ENCODE data around the gene TMCO4. TPM values are rescaled to one million over a fixed set of nuclear protein-coding genes. Genes with fewer than 3 reads are reported as not detected.

The TMCO4 gene
- total and polyA plus RNA-seq, 2 donors (not counting 1 experiment from before 2014, with no cell fraction given): 21.7 to 31.3 TPM

DNA sequence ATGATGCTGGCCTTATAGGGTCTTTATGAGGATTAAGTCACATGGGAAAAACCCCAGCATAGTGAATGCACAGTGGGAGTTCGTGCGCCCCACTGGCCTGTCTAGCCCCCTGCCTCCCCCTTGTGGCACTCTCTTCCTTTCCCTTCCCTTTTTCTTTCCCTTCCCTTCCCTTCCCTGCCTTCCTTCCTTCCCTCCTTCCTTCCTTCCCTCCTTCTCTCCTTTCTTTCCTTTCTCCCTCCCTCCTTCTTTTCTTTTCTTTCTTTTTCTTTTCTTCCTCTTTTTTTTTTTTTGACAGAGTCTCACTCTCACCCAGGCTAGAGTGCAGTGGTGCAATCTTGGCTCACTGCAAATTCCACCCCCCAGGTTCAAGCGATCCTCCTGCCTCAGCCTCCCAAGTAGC, 96.4 kb downstream of the TMCO4 start:
- H3K9me3 Mint-ChIP-seq (ENCODE audit: insufficient read depth): no peaks in the 10 kb centered on the region
- ATAC-seq (ENCODE audit: low read depth) (no peak), DNase-seq (no peak)
- TF ChIP-seq, protein P1, sequence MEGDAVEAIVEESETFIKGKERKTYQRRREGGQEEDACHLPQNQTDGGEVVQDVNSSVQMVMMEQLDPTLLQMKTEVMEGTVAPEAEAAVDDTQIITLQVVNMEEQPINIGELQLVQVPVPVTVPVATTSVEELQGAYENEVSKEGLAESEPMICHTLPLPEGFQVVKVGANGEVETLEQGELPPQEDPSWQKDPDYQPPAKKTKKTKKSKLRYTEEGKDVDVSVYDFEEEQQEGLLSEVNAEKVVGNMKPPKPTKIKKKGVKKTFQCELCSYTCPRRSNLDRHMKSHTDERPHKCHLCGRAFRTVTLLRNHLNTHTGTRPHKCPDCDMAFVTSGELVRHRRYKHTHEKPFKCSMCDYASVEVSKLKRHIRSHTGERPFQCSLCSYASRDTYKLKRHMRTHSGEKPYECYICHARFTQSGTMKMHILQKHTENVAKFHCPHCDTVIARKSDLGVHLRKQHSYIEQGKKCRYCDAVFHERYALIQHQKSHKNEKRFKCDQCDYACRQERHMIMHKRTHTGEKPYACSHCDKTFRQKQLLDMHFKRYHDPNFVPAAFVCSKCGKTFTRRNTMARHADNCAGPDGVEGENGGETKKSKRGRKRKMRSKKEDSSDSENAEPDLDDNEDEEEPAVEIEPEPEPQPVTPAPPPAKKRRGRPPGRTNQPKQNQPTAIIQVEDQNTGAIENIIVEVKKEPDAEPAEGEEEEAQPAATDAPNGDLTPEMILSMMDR (IDR thresholded peaks at IDR 0.05): no peak
- no peak for TF ChIP-seq EZH2 (IDR thresholded peaks at IDR 0.05; ENCODE audit: borderline replicate concordance, insufficient read depth, low read depth, low read length, poor library complexity, severe bottlenecking)
- 91% methylated on average over 2 of the region's 3 CpGs for WGBS (ENCODE audit: insufficient coverage)
- Histone ChIP-seq H3K4me2 (replicated peaks; ENCODE audit: low read depth, low read length, poor library complexity, severe bottlenecking) (no peak overlapping the region), H3K9me3 (ENCODE audit: control extremely low read depth in 1 of 3, control insufficient read depth in 2 of 3, insufficient read depth in 1 of 3, low read length in 2 of 3) (no peaks in the 10 kb centered on the region), H3K4me1 (ENCODE audit: control insufficient read depth in 2 of 2, insufficient read depth in 2 of 2, low read length in 2 of 2) (peaks cover 0 to 3% of the 10 kb centered on the region in 2 donors), H3K4me3 (ENCODE audit: control extremely low read depth in 1 of 5, extremely low read depth in 1 of 5, insufficient read depth in 1 of 5, low read depth in 2 of 5, low read length in 4 of 5) (no peak overlapping the region), H3K27ac (ENCODE audit: low read length in 2 of 2) (no peak overlapping the region), H2AFZ (ENCODE audit: insufficient read depth, low read depth, low read length, poor library complexity, severe bottlenecking) (no peak overlapping the region), H3K27me3 (replicated peaks in 1 of 4; ENCODE audit: control extremely low read depth in 1 of 4, control insufficient read depth in 3 of 4, insufficient read depth in 4 of 4, low read length in 3 of 4) (no peaks in the 10 kb centered on the region), H3K36me3 (replicated peaks in 1 of 2; ENCODE audit: control extremely low read depth in 1 of 2, control insufficient read depth in 1 of 2, extremely low read depth in 1 of 2, insufficient read depth in 2 of 2, low read length in 1 of 2) (peaks cover 0 to 8% of the 10 kb centered on the region in 2 experiments), H3K9ac (ENCODE audit: low read length) (no peak overlapping the region), H3K79me2 (ENCODE audit: control insufficient read depth, insufficient read depth, low read length) (no peaks in the 10 kb centered on the region), H4K20me1 (ENCODE audit: control insufficient read depth, insufficient read depth, low read length, poor library complexity, severe bottlenecking) (no peaks in the 10 kb centered on the region)
- H3K27me3 Mint-ChIP-seq: no peaks in the 10 kb centered on the region
- H3K27ac Mint-ChIP-seq: no peak overlapping the region
- intact Hi-C loops (cut with micrococcal nuclease): no loop called here
- H3K4me3 Mint-ChIP-seq: no peak overlapping the region
- POLR2A ChIA-PET: no interaction called here
- CTCF ChIA-PET: interaction anchor here (1.0 to 3.9 kb wide), 5 partner anchors 8 to 42 kb away, joined by 3 to 49 read pairs (median 6); no protein-coding TSS in a partner anchor
- H3K4me1 Mint-ChIP-seq: peaks cover 7% of the 10 kb centered on the region

DNA sequence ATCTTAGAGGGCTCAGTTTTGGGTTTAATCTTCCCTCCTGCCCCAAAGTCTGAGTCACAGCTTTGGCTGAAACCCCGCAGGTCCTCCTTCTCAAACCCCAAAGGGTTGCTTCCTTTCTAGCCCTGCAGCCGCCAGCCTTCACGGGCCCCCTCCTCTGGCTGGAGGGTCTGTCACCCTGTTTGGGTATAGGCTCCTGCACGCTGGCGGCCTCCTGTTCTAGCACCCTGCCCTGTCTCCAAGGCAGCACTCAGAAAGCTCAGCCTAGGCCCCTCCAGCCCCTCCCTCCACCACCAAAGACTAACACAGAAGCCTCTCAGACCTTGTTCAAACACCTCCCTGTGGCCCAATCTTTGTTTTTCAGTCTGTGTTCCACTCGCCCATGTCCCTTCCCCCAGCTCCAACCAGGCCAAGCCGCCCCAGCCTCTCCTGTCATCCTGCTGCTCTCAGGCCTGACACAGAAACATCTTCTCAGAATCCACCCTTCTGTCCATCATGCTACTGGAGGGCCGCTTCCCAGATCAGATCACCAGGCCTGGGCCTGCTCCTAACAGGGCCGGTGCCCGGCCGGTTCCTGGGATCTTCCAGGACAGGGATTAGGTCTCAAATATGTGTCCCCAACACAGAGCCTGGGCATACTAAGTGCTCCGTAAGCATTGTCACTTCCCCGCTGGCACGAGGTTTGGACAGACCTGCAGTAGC, 99.5 kb downstream of the TMCO4 start:
- 93% methylated on average over 14 of the region's 14 CpGs for WGBS (ENCODE audit: insufficient coverage)
- Histone ChIP-seq H3K9ac (ENCODE audit: low read length) (no peak overlapping the region), H3K79me2 (ENCODE audit: control insufficient read depth, insufficient read depth, low read length) (no peaks in the 10 kb centered on the region), H3K4me2 (replicated peaks; ENCODE audit: low read depth, low read length, poor library complexity, severe bottlenecking) (no peak overlapping the region), H4K20me1 (ENCODE audit: control insufficient read depth, insufficient read depth, low read length, poor library complexity, severe bottlenecking) (no peaks in the 10 kb centered on the region), H3K9me3 (ENCODE audit: control extremely low read depth in 1 of 3, control insufficient read depth in 2 of 3, insufficient read depth in 1 of 3, low read length in 2 of 3) (no peaks in the 10 kb centered on the region), H3K4me1 (ENCODE audit: control insufficient read depth in 2 of 2, insufficient read depth in 2 of 2, low read length in 2 of 2) (peaks cover 0 to 6% of the 10 kb centered on the region in 2 donors), H3K36me3 (replicated peaks in 1 of 2; ENCODE audit: control extremely low read depth in 1 of 2, control insufficient read depth in 1 of 2, extremely low read depth in 1 of 2, insufficient read depth in 2 of 2, low read length in 1 of 2) (peaks cover 0 to 15% of the 10 kb centered on the region in 2 experiments), H2AFZ (ENCODE audit: insufficient read depth, low read depth, low read length, poor library complexity, severe bottlenecking) (no peak overlapping the region), H3K27me3 (replicated peaks in 1 of 4; ENCODE audit: control extremely low read depth in 1 of 4, control insufficient read depth in 3 of 4, insufficient read depth in 4 of 4, low read length in 3 of 4) (no peaks in the 10 kb centered on the region), H3K4me3 (ENCODE audit: control extremely low read depth in 1 of 5, extremely low read depth in 1 of 5, insufficient read depth in 1 of 5, low read depth in 2 of 5, low read length in 4 of 5) (no peak overlapping the region), H3K27ac (ENCODE audit: low read length in 2 of 2) (no peak overlapping the region)
- Mint-ChIP-seq H3K4me1 (peaks cover 12% of the 10 kb centered on the region), H3K27me3 (no peaks in the 10 kb centered on the region), H3K9me3 (ENCODE audit: insufficient read depth) (no peaks in the 10 kb centered on the region), H3K27ac (no peak overlapping the region), H3K4me3 (no peak overlapping the region)
- intact Hi-C loops (cut with micrococcal nuclease): no loop called here
- ChIA-PET POLR2A (no interaction called here), CTCF (interaction anchor here (0.7 kb wide), 1 partner anchor 801 kb away, joined by 3 read pairs; no protein-coding TSS in a partner anchor)
- ATAC-seq (ENCODE audit: low read depth) (no peak), DNase-seq (no peak)
- TF ChIP-seq, protein P1 (IDR thresholded peaks at IDR 0.05): no peak
- TF ChIP-seq EZH2 (IDR thresholded peaks at IDR 0.05; ENCODE audit: borderline replicate concordance, insufficient read depth, low read depth, low read length, poor library complexity, severe bottlenecking): no peak

Data from B cell (primary cell).